Activated CD8-positive, alpha-beta T cell treated with anti-CD3 and anti-CD28 coated beads for 36 hours (primary cell): ENCODE measurements around the gene MAST4. TPM values are rescaled to one million over a fixed set of nuclear protein-coding genes. Genes with fewer than 3 reads are reported as not detected.

Experiments
- ATAC-seq: fragments of 200-7000 bp; cut with Tn5 transposase; one replicate; pipeline ENCODE4 v1.10.0; 2021; ENCODE audit warnings: mild to moderate bottlenecking, moderate library complexity
- CTCF ChIA-PET: fragments of 350-600 bp; sonication (Branson Sonifier 250); formaldehyde crosslinking; loops from one replicate; lab custom pipeline; 2021; ENCODE audit warnings: antibody characterized with exemption; lab: Charles Lee
- POLR2A ChIA-PET: fragments of 350-600 bp; sonication (Branson Sonifier 250); formaldehyde crosslinking; loops from one replicate; lab custom pipeline; 2021; ENCODE audit warnings: antibody characterized with exemption; lab: Charles Lee
- DNase-seq: peaks from one replicate; pipeline ENCODE4 v3.0.0-alpha.2; 2020
- H3K27ac Mint-ChIP-seq: one replicate; pipeline ENCODE4 v1.8.0; 2021; ENCODE audit warnings: mild to moderate bottlenecking, mixed read lengths
- H3K27me3 Mint-ChIP-seq: one replicate; pipeline ENCODE4 v1.8.0; 2021; ENCODE audit warnings: mixed read lengths
- H3K36me3 Mint-ChIP-seq: one replicate; pipeline ENCODE4 v1.8.0; 2021; ENCODE audit warnings: low read depth, mixed read lengths
- H3K4me1 Mint-ChIP-seq: one replicate; pipeline ENCODE4 v1.8.0; 2021; ENCODE audit warnings: low read depth, mixed read lengths
- H3K4me3 Mint-ChIP-seq: one replicate; pipeline ENCODE4 v1.8.0; 2021; ENCODE audit warnings: mild to moderate bottlenecking, moderate library complexity, mixed read lengths
- H3K9me3 Mint-ChIP-seq: one replicate; pipeline ENCODE4 v1.8.0; 2021; ENCODE audit warnings: mixed read lengths
- CTCF ChIP-seq: fragments of 200-600 bp; IDR thresholded peaks from one replicate; pipeline ENCODE4 v1.8.0; 2022; ENCODE audit warnings: antibody characterized with exemption, mild to moderate bottlenecking
- intact Hi-C: fragments of 100-400 bp; cut with micrococcal nuclease; formaldehyde crosslinking; loops from one replicate; pipeline ENCODE4 v1.10.0; 2022
- total RNA-seq, 2 experiments: library from RNA; stranded (reverse); gene quantifications; one replicate each; pipeline ENCODE4 v1.2.3, GENCODE V29; 2021

The MAST4 gene
- total RNA-seq, 2 experiments from 2014 or later: 7.6 to 10.0 TPM

- Mint-ChIP-seq H3K27me3 (no peaks in the 10 kb centered on the region), H3K4me3 (no peak overlapping the region), H3K27ac (no peak overlapping the region), H3K36me3 (no peaks in the 10 kb centered on the region), H3K4me1 (peaks cover 14% of the 10 kb centered on the region), H3K9me3 (no peaks in the 10 kb centered on the region)
- TF ChIP-seq CTCF: no peak
- intact Hi-C loops: no loop called here
- ATAC-seq: no peak
- no peak for DNase-seq
- ChIA-PET CTCF (interaction anchor here (1.3 to 1.6 kb wide), 3 partner anchors 9 to 111 kb away, joined by 3 to 6 read pairs (median 4); no protein-coding TSS in a partner anchor), POLR2A (interaction anchor here (0.7 kb wide), 1 partner anchor 22 kb away, joined by 3 read pairs; no protein-coding TSS in a partner anchor)
These were observed 449.9 kb downstream of the MAST4 start for GRCh38 chr5:67045816-67046740.

- Mint-ChIP-seq H3K27me3 (no peaks in the 10 kb centered on the region), H3K36me3 (no peaks in the 10 kb centered on the region), H3K27ac (no peak overlapping the region), H3K9me3 (no peaks in the 10 kb centered on the region), H3K4me3 (no peak overlapping the region), H3K4me1 (peaks cover 14% of the 10 kb centered on the region)
- no peak for DNase-seq
- ATAC-seq: no peak
- ChIA-PET POLR2A (no interaction called here), CTCF (interaction anchor here (1.3 to 1.6 kb wide), 3 partner anchors 10 to 110 kb away, joined by 3 to 6 read pairs (median 4); no protein-coding TSS in a partner anchor)
- intact Hi-C loops: no loop called here
- TF ChIP-seq CTCF: no peak
These were observed 451.0 kb downstream of the MAST4 start for GRCh38 chr5:67047160-67047559.

- peaks cover 11% of the 10 kb centered on the region for H3K4me1 Mint-ChIP-seq
- no peak overlapping the region for H3K4me3 Mint-ChIP-seq
- no peaks in the 10 kb centered on the region for H3K36me3 Mint-ChIP-seq
- intact Hi-C loops: no loop called here
- ATAC-seq: no peak
- no peak for DNase-seq
- no peaks in the 10 kb centered on the region for H3K9me3 Mint-ChIP-seq
- CTCF ChIA-PET: interaction anchor here (1.3 kb wide), 1 partner anchor 109 kb away, joined by 4 read pairs; no protein-coding TSS in a partner anchor
- no peak for TF ChIP-seq CTCF
- H3K27ac Mint-ChIP-seq: no peak overlapping the region
- POLR2A ChIA-PET: no interaction called here
- no peaks in the 10 kb centered on the region for H3K27me3 Mint-ChIP-seq
These were observed 451.4 kb downstream of the MAST4 start for GRCh38 chr5:67047616-67048015.

GRCh38 chr5:67050125-67050524 lies 453.9 kb downstream of the MAST4 start:
- CTCF ChIA-PET: interaction anchor here (1.0 to 1.6 kb wide), 3 partner anchors 45 to 122 kb away, joined by 3 to 7 read pairs (median 4); no protein-coding TSS in a partner anchor
- H3K4me3 Mint-ChIP-seq: no peak overlapping the region
- no peaks in the 10 kb centered on the region for H3K9me3 Mint-ChIP-seq
- ATAC-seq: no peak
- H3K27me3 Mint-ChIP-seq: no peaks in the 10 kb centered on the region
- TF ChIP-seq CTCF: no peak
- no peak for DNase-seq
- no peak overlapping the region for H3K27ac Mint-ChIP-seq
- H3K36me3 Mint-ChIP-seq: peaks cover 2% of the 10 kb centered on the region
- intact Hi-C loops: no loop called here
- POLR2A ChIA-PET: interaction anchor here (0.9 to 1.3 kb wide), 2 partner anchors 42 to 46 kb away, joined by 3 to 6 read pairs; no protein-coding TSS in a partner anchor
- peaks cover 10% of the 10 kb centered on the region for H3K4me1 Mint-ChIP-seq

GRCh38 chr5:67050635-67051034 lies 454.4 kb downstream of the MAST4 start:
- no peak for TF ChIP-seq CTCF
- ChIA-PET POLR2A (interaction anchor here (0.9 to 1.3 kb wide), 2 partner anchors 43 to 46 kb away, joined by 3 to 6 read pairs; no protein-coding TSS in a partner anchor), CTCF (interaction anchor here (1.0 to 1.6 kb wide), 3 partner anchors 45 to 121 kb away, joined by 3 to 7 read pairs (median 4); no protein-coding TSS in a partner anchor)
- intact Hi-C loops: no loop called here
- Mint-ChIP-seq H3K36me3 (peaks cover 2% of the 10 kb centered on the region), H3K27me3 (no peaks in the 10 kb centered on the region), H3K27ac (no peak overlapping the region), H3K9me3 (no peaks in the 10 kb centered on the region), H3K4me3 (no peak overlapping the region), H3K4me1 (peaks cover 10% of the 10 kb centered on the region)
- DNase-seq (no peak), ATAC-seq (no peak)
